GM20000 (cell line): ENCODE results near the gene TRDN.

ENCODE experiments used
- DNase-seq: peaks from one replicate; pipeline ENCODE4 v3.0.0; 2012; ENCODE audit warnings: low spot score
- CTCF ChIP-seq: IDR thresholded peaks from 2 replicates; pipeline ENCODE4 v1.5.1; 2012; ENCODE audit warnings: mild to moderate bottlenecking, control low read depth; ENCODE audit errors: extremely low read depth, missing control alignments

The TRDN gene

DNA sequence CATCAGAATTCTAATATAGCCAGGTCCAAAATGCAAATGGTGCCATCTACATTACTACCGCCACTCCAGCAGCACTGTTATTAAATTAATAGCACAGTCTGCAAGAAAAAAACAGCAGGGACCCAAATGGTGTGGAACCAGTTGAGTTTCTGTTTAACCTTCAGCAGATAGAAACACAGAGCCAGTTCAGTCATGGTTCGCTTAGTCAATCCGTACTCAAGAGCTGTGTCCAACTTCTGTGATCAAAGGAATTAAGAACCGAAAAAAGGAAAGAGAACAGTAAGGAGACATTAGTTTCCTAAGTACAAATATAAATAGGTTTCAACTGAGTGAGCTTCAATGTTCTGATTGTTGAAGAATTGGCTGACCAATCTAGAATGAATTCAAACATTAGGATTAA, 107.7 kb downstream of the TRDN start:
- no peak for DNase-seq
- no peak for TF ChIP-seq CTCF

GRCh38 chr6:123527406-123527805, 109.3 kb downstream of the TRDN start:
- TF ChIP-seq CTCF: no peak
- no peak for DNase-seq

- DNase-seq: no peak
- no peak for TF ChIP-seq CTCF
These were observed 110.6 kb downstream of the TRDN start for GRCh38 chr6:123526128-123526527.

GRCh38 chr6:123524781-123525180, 112.0 kb downstream of the TRDN start:
- DNase-seq: no peak
- TF ChIP-seq CTCF: no peak

- no peak for DNase-seq
- no peak for TF ChIP-seq CTCF
These were observed 116.5 kb downstream of the TRDN start for GRCh38 chr6:123520217-123520616.

GRCh38 chr6:123519189-123519505, 117.6 kb downstream of the TRDN start:
- DNase-seq: no peak
- TF ChIP-seq CTCF: no peak

DNA sequence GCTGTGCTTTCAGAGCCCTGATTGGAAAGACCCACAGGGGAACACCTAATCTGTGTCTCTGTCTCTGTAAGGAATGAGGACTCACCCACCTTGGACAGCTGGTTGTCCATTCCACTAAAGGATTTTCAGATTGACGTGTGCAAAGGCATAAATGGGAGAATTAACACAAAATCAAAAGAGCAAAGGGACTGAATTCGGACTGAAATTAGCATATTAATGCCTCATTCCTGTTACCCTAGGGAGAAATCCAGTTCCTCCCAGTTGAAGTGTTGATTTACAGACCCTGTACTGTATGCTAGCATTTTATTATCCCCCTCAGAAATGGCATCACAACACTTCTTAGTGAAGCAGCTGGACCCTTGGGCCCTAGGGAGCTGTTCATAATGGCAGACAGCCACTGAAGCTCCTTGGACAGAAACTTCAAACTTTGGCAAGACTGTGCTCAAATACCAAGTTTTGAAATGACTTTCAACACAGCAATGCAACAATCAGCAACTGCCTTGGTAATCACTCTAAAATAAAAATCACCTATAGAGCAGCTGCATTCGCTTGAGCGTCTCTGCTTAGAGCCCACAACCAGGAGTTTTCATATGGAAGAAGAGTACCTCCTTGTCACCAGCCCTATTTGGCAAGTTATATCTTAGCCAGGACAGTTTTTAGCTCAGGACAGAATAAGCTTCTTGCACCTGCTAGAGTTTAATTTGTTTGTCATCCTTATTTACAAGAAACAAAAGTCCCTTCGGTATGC, 118.1 kb downstream of the TRDN start:
- no peak for TF ChIP-seq CTCF
- DNase-seq: no peak
